GM23338 (cell line): ENCODE data around the gene C7orf25. TPM values are rescaled to one million over a fixed set of nuclear protein-coding genes. Genes with fewer than 3 reads are reported as not detected.

Source experiments
- ATAC-seq: fragments of 200-7000 bp; cut with Tn5 transposase; 3 replicates; pipeline ENCODE4 v1.9.1; 2020
- DNase-seq: peaks from one replicate; pipeline ENCODE4 v3.0.0-alpha.2; 2015; ENCODE audit warnings: low spot score
- H2AFZ ChIP-seq: fragments of 200-600 bp; sonication (generic); 2 replicates; pipeline ENCODE4 v1.8.0; 2016; ENCODE audit warnings: antibody characterized with exemption, mild to moderate bottlenecking, moderate library complexity
- H3F3A ChIP-seq: fragments of 200-600 bp; sonication (generic); replicated peaks from 2 replicates; pipeline ENCODE4 v1.8.0; 2017; ENCODE audit warnings: antibody characterized with exemption, mixed run types, low read depth
- H3K27ac ChIP-seq: fragments of 200-600 bp; sonication (generic); 2 replicates; pipeline ENCODE4 v1.6.1; 2016; ENCODE audit warnings: low read depth
- H3K27me3 ChIP-seq: fragments of 200-600 bp; sonication (generic); 2 replicates; pipeline ENCODE4 v1.8.0; 2016; ENCODE audit warnings: mild to moderate bottlenecking, mixed run types, moderate library complexity; ENCODE audit not compliant: insufficient read depth
- H3K36me3 ChIP-seq: fragments of 200-600 bp; sonication (generic); 2 replicates; pipeline ENCODE4 v1.8.0; 2016; ENCODE audit warnings: mild to moderate bottlenecking; ENCODE audit not compliant: insufficient read depth
- H3K4me1 ChIP-seq: fragments of 200-600 bp; sonication (generic); 2 replicates; pipeline ENCODE4 v1.8.0; 2016; ENCODE audit warnings: mild to moderate bottlenecking, moderate library complexity; ENCODE audit not compliant: insufficient read depth
- H3K4me2 ChIP-seq: fragments of 200-600 bp; sonication (generic); 2 replicates; pipeline ENCODE4 v1.7.1; 2017; ENCODE audit warnings: mixed run types
- H3K4me3 ChIP-seq: fragments of 200-600 bp; sonication (generic); 2 replicates; pipeline ENCODE4 v1.6.1; 2016; ENCODE audit warnings: mixed run types
- H3K79me2 ChIP-seq: fragments of 200-600 bp; sonication (generic); replicated peaks from 2 replicates; pipeline ENCODE4 v1.8.0; 2017; ENCODE audit warnings: mild to moderate bottlenecking; ENCODE audit not compliant: insufficient read depth
- H3K9me2 ChIP-seq: fragments of 200-600 bp; sonication (generic); 2 replicates; pipeline ENCODE4 v1.8.0; 2017; ENCODE audit not compliant: insufficient read depth
- H4K20me1 ChIP-seq: fragments of 200-600 bp; sonication (generic); replicated peaks from 2 replicates; pipeline ENCODE4 v1.8.0; 2017; ENCODE audit warnings: mild to moderate bottlenecking; ENCODE audit not compliant: insufficient read depth
- H3K27ac Mint-ChIP-seq: 2 replicates; pipeline ENCODE4 v1.8.0; 2020; ENCODE audit warnings: inconsistent platforms, mild to moderate bottlenecking, moderate library complexity, mixed read lengths
- H3K27me3 Mint-ChIP-seq: 3 replicates; pipeline ENCODE4 v1.8.0; 2022; ENCODE audit warnings: low read depth, mild to moderate bottlenecking, moderate library complexity, mixed read lengths, inconsistent platforms; ENCODE audit not compliant: insufficient read depth, poor library complexity
- H3K36me3 Mint-ChIP-seq: 3 replicates; pipeline ENCODE4 v1.8.0; 2021; ENCODE audit warnings: low read depth, mild to moderate bottlenecking, inconsistent platforms, moderate library complexity, mixed read lengths
- H3K4me1 Mint-ChIP-seq: 3 replicates; pipeline ENCODE4 v1.8.0; 2020; ENCODE audit warnings: mild to moderate bottlenecking, inconsistent platforms, mixed read lengths
- H3K4me3 Mint-ChIP-seq: 3 replicates; pipeline ENCODE4 v1.8.0; 2021; ENCODE audit warnings: moderate library complexity, mild to moderate bottlenecking, inconsistent platforms, mixed read lengths
- H3K9me3 Mint-ChIP-seq: 3 replicates; pipeline ENCODE4 v1.8.0; 2020; ENCODE audit warnings: moderate library complexity, mild to moderate bottlenecking, inconsistent platforms, mixed read lengths
- CREB1 ChIP-seq: fragments of 250-450 bp; sonication (Bioruptor Pico); IDR thresholded peaks from 2 replicates; pipeline ENCODE4 v1.5.0; 2020; ENCODE audit warnings: low read depth, mild to moderate bottlenecking, moderate library complexity
- EZH2 ChIP-seq: fragments of 200-600 bp; sonication (generic); IDR thresholded peaks from one replicate; pipeline ENCODE4 v1.8.0; 2017; ENCODE audit warnings: antibody characterized with exemption, mild to moderate bottlenecking, low read depth; ENCODE audit not compliant: unreplicated experiment
- EZH2phosphoT487 ChIP-seq: fragments of 200-600 bp; sonication (generic); IDR thresholded peaks from one replicate; pipeline ENCODE4 v1.8.1; 2018; ENCODE audit warnings: antibody characterized with exemption; ENCODE audit not compliant: unreplicated experiment
- JUNB ChIP-seq: IDR thresholded peaks from one replicate; pipeline ENCODE4 v1.6.1; 2016; ENCODE audit warnings: antibody characterized with exemption; ENCODE audit not compliant: unreplicated experiment
- REST ChIP-seq: IDR thresholded peaks from one replicate; pipeline ENCODE4 v1.6.1; 2018; ENCODE audit warnings: antibody characterized with exemption; ENCODE audit not compliant: unreplicated experiment
- STAT1 ChIP-seq: IDR thresholded peaks from one replicate; pipeline ENCODE4 v1.6.1; 2016; ENCODE audit warnings: antibody characterized with exemption; ENCODE audit not compliant: unreplicated experiment
- ZNF114 ChIP-seq: fragments of 250-450 bp; sonication (Bioruptor Pico); IDR thresholded peaks from 2 replicates; pipeline ENCODE4 v1.5.0; 2020; ENCODE audit warnings: mild to moderate bottlenecking, moderate library complexity
- ZNF331 ChIP-seq: fragments of 250-450 bp; sonication (Bioruptor Pico); IDR thresholded peaks from 2 replicates; pipeline ENCODE4 v1.5.0; 2020; ENCODE audit warnings: low read depth, mild to moderate bottlenecking, moderate library complexity
- ZNF462 ChIP-seq: fragments of 250-450 bp; sonication (Bioruptor Pico); IDR thresholded peaks from 2 replicates; pipeline ENCODE4 v1.5.0; 2020; ENCODE audit warnings: mild to moderate bottlenecking, moderate library complexity
- polyA plus RNA-seq: library from polyadenylated mRNA; unstranded; fragments of >200 nt; fragmentation: Nextera tagmentation; extraction: Ambion mirVana; gene quantifications from 2 replicates; pipeline ENCODE4 v1.2.1, GENCODE V29; 2016
- total RNA-seq: library from RNA; depleted of rRNA; stranded (reverse); fragments of >200 nt; shearing (Covaris generic); gene quantifications from 2 replicates; pipeline ENCODE4 v1.2.3, GENCODE V29; 2014

The C7orf25 gene
- total and polyA plus RNA-seq, 2 experiments from 2014 or later: 1.7 to 8.7 TPM

GRCh38 chr7:42946627-42946950, 34.7 kb upstream of the C7orf25 start (continued):
- TF ChIP-seq EZH2phosphoT487 (no peak), JUNB (no peak), CREB1 (CRISPR knock-in tag) (no peak), STAT1 (no peak), REST (no peak), ZNF114 (no peak)

GRCh38 chr7:42945821-42946626, 34.2 kb upstream of the C7orf25 start:
- peaks cover 6% of the 10 kb centered on the region; the same call in 2 of the 3 replicates for H3K4me1 Mint-ChIP-seq
- H3K27me3 Mint-ChIP-seq: no peaks in the 10 kb centered on the region
- H3K9me2 ChIP-seq: no peaks in the 10 kb centered on the region
- no peak for TF ChIP-seq ZNF114
- no peak for TF ChIP-seq EZH2
- TF ChIP-seq ZNF331 (CRISPR knock-in tag): no peak
- no peak for TF ChIP-seq CREB1 (CRISPR knock-in tag)
- TF ChIP-seq REST: no peak
- no peak for TF ChIP-seq ZNF462

More at GRCh38 chr7:42945821-42946626, 34.2 kb upstream of the C7orf25 start:
- ATAC-seq: no peak
- Mint-ChIP-seq H3K36me3 (no peaks in the 10 kb centered on the region), H3K4me3 (no peak overlapping the region), H3K27ac (no peak overlapping the region), H3K9me3 (no peaks in the 10 kb centered on the region; the same call in 2 of the 3 replicates)
- DNase-seq: no peak
- Histone ChIP-seq H3F3A (no peaks in the 10 kb centered on the region), H4K20me1 (no peaks in the 10 kb centered on the region), H2AFZ (peak overlapping the region; percentile 76), H3K27me3 (no peaks in the 10 kb centered on the region), H3K4me2 (no peak overlapping the region), H3K36me3 (no peaks in the 10 kb centered on the region), H3K4me3 (no peak overlapping the region), H3K79me2 (no peaks in the 10 kb centered on the region), H3K4me1 (peaks cover 7% of the 10 kb centered on the region; the same call in 1 of the 2 replicates), H3K27ac (no peak overlapping the region)
